HepG2 (cell line): ENCODE data around the gene UPK1A. TPM values are rescaled to one million over a fixed set of nuclear protein-coding genes. Genes with fewer than 3 reads are reported as not detected.

Experiments used
- ATAC-seq: fragments of 200-7000 bp; cut with Tn5 transposase; 3 replicates; pipeline ENCODE4 v1.9.1; 2020; ENCODE audit warnings: mild to moderate bottlenecking, moderate library complexity
- BruUV-seq: library from RNA; stranded (reverse); fragments of 400-500 nt; replicated peaks from 2 replicates; lab custom pipeline; 2021; lab: Mats Ljungman, UMichigan
- CTCF ChIA-PET: fragments of 300-600 bp; formaldehyde crosslinking; extraction: SDS; loops from one replicate; lab custom pipeline; 2021; ENCODE audit warnings: low total read pairs, inconsistent platforms, low intra/inter-chr PET ratio; lab: Yijun Ruan, JAX
- POLR2A ChIA-PET: fragments of 350-600 bp; sonication (Branson Sonifier 250); formaldehyde crosslinking; loops from one replicate; lab custom pipeline; 2020; ENCODE audit warnings: antibody characterized with exemption, inconsistent platforms; lab: Yijun Ruan, JAX
- DNase-seq: peaks from one replicate; pipeline ENCODE4 v3.0.0-alpha.2; 2015; ENCODE audit warnings: low spot score
- FAIRE-seq: peaks from 3 replicates; lab custom pipeline; 2011; peaks lifted over from hg19 to GRCh38; lab: Jason Lieb, UNC
- H2AFZ ChIP-seq: one replicate; pipeline ENCODE4 v1.6.1; 2011; ENCODE audit warnings: low read length, inconsistent platforms
- H3K27ac ChIP-seq: fragments of 300-600 bp; 3 replicates; pipeline ENCODE4 v1.8.0; 2011; ENCODE audit warnings: mixed run types, mild to moderate bottlenecking, mixed read lengths, low read length, inconsistent platforms; ENCODE audit not compliant: insufficient read depth; ENCODE audit errors: extremely low read length
- H3K27me3 ChIP-seq, 2 experiments: fragments of 200-600 bp in 1 of 2; 2 replicates in 1 of 2; 3 replicates in 1 of 2; pipeline versions ENCODE4 v1.6.0 to v1.8.0; 2011; ENCODE audit warnings: low read length in 2 of 2, mild to moderate bottlenecking in 2 of 2, moderate library complexity in 2 of 2, inconsistent platforms in 1 of 2; ENCODE audit not compliant: insufficient read depth in 2 of 2, control insufficient read depth in 1 of 2
- H3K36me3 ChIP-seq, 2 experiments: fragments of 200-600 bp in 1 of 2; replicated peaks in 1 of 2; 2 replicates in 1 of 2; 3 replicates in 1 of 2; pipeline versions ENCODE4 v1.5.1 to v1.8.0; 2011; ENCODE audit warnings: low read length in 2 of 2, inconsistent platforms in 1 of 2; ENCODE audit not compliant: insufficient read depth in 2 of 2, control insufficient read depth in 1 of 2
- H3K4me1 ChIP-seq: 2 replicates; pipeline ENCODE4 v1.5.1; 2012; ENCODE audit warnings: low read length, inconsistent platforms; ENCODE audit not compliant: insufficient read depth
- H3K4me2 ChIP-seq: 2 replicates; pipeline ENCODE4 v1.6.0; 2011; ENCODE audit warnings: low read depth, low read length, inconsistent platforms
- H3K4me3 ChIP-seq, 3 experiments: fragments of 200-600 bp in 1 of 3; sonication (generic), shearing (Covaris generic) in 1 of 3; replicated peaks in 1 of 3; 2 replicates each; pipeline ENCODE4 v1.5.1; 2011 to 2016; ENCODE audit warnings: low read length in 3 of 3, inconsistent platforms in 2 of 3, low read depth in 2 of 3, mild to moderate bottlenecking in 2 of 3, control low read depth in 1 of 3, mixed read lengths in 1 of 3; ENCODE audit not compliant: insufficient read depth in 1 of 3
- H3K79me2 ChIP-seq: one replicate; pipeline ENCODE4 v1.6.1; 2011; ENCODE audit warnings: low read length, inconsistent platforms; ENCODE audit not compliant: insufficient read depth
- H3K9ac ChIP-seq: 2 replicates; pipeline ENCODE4 v1.6.0; 2011; ENCODE audit warnings: mild to moderate bottlenecking, low read depth, low read length, inconsistent platforms; ENCODE audit not compliant: insufficient read depth
- H3K9me3 ChIP-seq: 2 replicates; pipeline ENCODE4 v1.5.1; 2012; ENCODE audit warnings: mild to moderate bottlenecking, low read length
- H4K20me1 ChIP-seq: 2 replicates; pipeline ENCODE4 v1.6.0; 2011; ENCODE audit warnings: inconsistent platforms, mild to moderate bottlenecking, low read length, moderate library complexity; ENCODE audit not compliant: insufficient read depth
- AGO2 ChIP-seq: fragments of 200-400 bp; formaldehyde crosslinking; optimal IDR thresholded peaks from 2 replicates; pipeline ENCODE3; 2017; ENCODE audit warnings: mild to moderate bottlenecking, low read depth, low read length, moderate library complexity
- BRD4 ChIP-seq: sonication (generic); formaldehyde crosslinking; IDR thresholded peaks from 2 replicates; pipeline ENCODE4 v1.4.0; 2020; ENCODE audit warnings: missing genetic modification reagents
- CHCHD3 ChIP-seq: sonication (generic); formaldehyde crosslinking; IDR thresholded peaks from 2 replicates; pipeline ENCODE4 v1.8.0; 2022; ENCODE audit warnings: mild to moderate bottlenecking, missing genetic modification reagents, moderate library complexity
- ETV6 ChIP-seq: sonication (generic); formaldehyde crosslinking; conservative IDR thresholded peaks from 2 replicates; pipeline ENCODE4 v1.4.0; 2020; ENCODE audit warnings: missing genetic modification reagents
- HINFP ChIP-seq: sonication (generic); formaldehyde crosslinking; IDR thresholded peaks from 2 replicates; pipeline ENCODE4 v1.4.0; 2020; ENCODE audit warnings: low read depth, mild to moderate bottlenecking, missing genetic modification reagents
- LBX2 ChIP-seq: sonication (generic); formaldehyde crosslinking; IDR thresholded peaks from 2 replicates; pipeline ENCODE4 v1.5.0; 2020; ENCODE audit warnings: missing genetic modification reagents, mild to moderate bottlenecking, borderline replicate concordance
- MTF1 ChIP-seq: sonication (generic); formaldehyde crosslinking; IDR thresholded peaks from 2 replicates; pipeline ENCODE4 v1.5.0; 2020; ENCODE audit warnings: missing genetic modification reagents
- ONECUT2 ChIP-seq: sonication (generic); formaldehyde crosslinking; IDR thresholded peaks from 2 replicates; pipeline ENCODE4 v1.4.0; 2020; ENCODE audit warnings: missing genetic modification reagents
- PCBP2 ChIP-seq: fragments of 200-400 bp; formaldehyde crosslinking; optimal IDR thresholded peaks from 2 replicates; pipeline ENCODE3; 2018; ENCODE audit warnings: low read length, low read depth; ENCODE audit not compliant: poor library complexity, severe bottlenecking
- RBFOX2 ChIP-seq: fragments of 200-400 bp; formaldehyde crosslinking; IDR thresholded peaks from 2 replicates; pipeline ENCODE4 v1.6.1; 2017; ENCODE audit warnings: low read depth, mild to moderate bottlenecking, low read length
- TAF15 ChIP-seq: fragments of 200-400 bp; formaldehyde crosslinking; IDR thresholded peaks from one replicate; pipeline ENCODE4 v1.6.1; 2018; ENCODE audit warnings: mild to moderate bottlenecking, low read depth, low read length; ENCODE audit not compliant: poor library complexity, severe bottlenecking
- TRIM24 ChIP-seq: sonication (generic); formaldehyde crosslinking; IDR thresholded peaks from 2 replicates; pipeline ENCODE4 v1.8.0; 2022; ENCODE audit warnings: mild to moderate bottlenecking, missing genetic modification reagents
- ZFYVE20 ChIP-seq: sonication (generic); formaldehyde crosslinking; IDR thresholded peaks from 2 replicates; pipeline ENCODE4 v1.8.0; 2023; ENCODE audit warnings: low read depth, mild to moderate bottlenecking, moderate library complexity, missing genetic modification reagents, borderline replicate concordance
- ZNF207 ChIP-seq: fragments of 450-650 bp; IDR thresholded peaks from 2 replicates; pipeline ENCODE4 v1.6.1; 2016; ENCODE audit warnings: antibody characterized with exemption, borderline replicate concordance
- ZNF224 ChIP-seq: sonication (generic); formaldehyde crosslinking; IDR thresholded peaks from 2 replicates; pipeline ENCODE4 v1.5.0; 2020; ENCODE audit warnings: mild to moderate bottlenecking, missing genetic modification reagents
- ZNF331 ChIP-seq: sonication (generic); formaldehyde crosslinking; IDR thresholded peaks from 2 replicates; pipeline ENCODE4 v1.4.0; 2020; ENCODE audit warnings: missing genetic modification reagents
- ZNF512 ChIP-seq: sonication (generic); formaldehyde crosslinking; IDR thresholded peaks from 2 replicates; pipeline ENCODE4 v1.4.0; 2020; ENCODE audit warnings: mild to moderate bottlenecking, missing genetic modification reagents
- ZNF549 ChIP-seq: sonication (generic); formaldehyde crosslinking; IDR thresholded peaks from 2 replicates; pipeline ENCODE4 v1.5.0; 2020; ENCODE audit warnings: missing genetic modification reagents
- WGBS: methylation state at CpG from one replicate; pipeline ENCODE4 v1.1.6; 2017; ENCODE audit warnings: low lambda C conversion rate; 5-methylcytosine and 5-hydroxymethylcytosine counted together
- in situ Hi-C: cut with HindIII; loops from 2 replicates; pipeline ENCODE4 v1.10.0; 2017; ENCODE audit warnings: low pct_unique_long_range_greater_than_20kb; ENCODE audit not compliant: extremely low pct_ligation_motif_present
- intact Hi-C: fragments of 100-400 bp; cut with micrococcal nuclease; formaldehyde crosslinking; loops from one replicate; pipeline ENCODE4 v1.10.0; 2022; ENCODE audit not compliant: unreplicated experiment
- polyA plus RNA-seq, 8 experiments: library from polyadenylated mRNA; depleted of rRNA in 3 of 8; stranded (reverse) in 7 of 8; unstranded in 1 of 8; fragments of >200 nt; fragmentation: Illumina TruSeq in 4 of 8; extraction: Trizol in 4 of 8; gene quantifications; 2 replicates each; pipeline versions ENCODE4 v1.2.1 to v1.2.3, GENCODE V29; 2011 to 2016; ENCODE audit warnings: low read depth in 4 of 8, missing spikeins in 1 of 8, mixed read lengths in 1 of 8; ENCODE audit not compliant: insufficient read depth in 1 of 8
- total RNA-seq, 5 experiments: library from RNA; depleted of rRNA; stranded (reverse); fragments of >200 nt; fragmentation: Illumina TruSeq; extraction: Trizol; gene quantifications; 2 replicates each; pipeline ENCODE4 v1.2.3, GENCODE V29; 2016; ENCODE audit warnings: low read depth in 1 of 5

The UPK1A gene
- total and polyA plus RNA-seq, 2 of the 13 experiments (the other 11 are each of a cell fraction or from before 2014, with no cell fraction given): 2.9 TPM; not detected in 1

- Histone ChIP-seq H3K4me1 (peaks cover 10% of the 10 kb centered on the region), H2AFZ (no peak overlapping the region), H3K4me2 (no peak overlapping the region), H3K9me3 (no peaks in the 10 kb centered on the region), H3K79me2 (peaks cover 21% of the 10 kb centered on the region), H3K27me3 (no peaks in the 10 kb centered on the region), H3K4me3 (no peak overlapping the region), H3K27ac (no peak overlapping the region), H3K9ac (no peak overlapping the region), H4K20me1 (peaks cover 8% of the 10 kb centered on the region), H3K36me3 (peaks cover 43 to 67% of the 10 kb centered on the region in 2 experiments)
- DNase-seq (no peak), ATAC-seq (no peak), FAIRE-seq (no peak)
- over 99% methylated on average over 14 of the region's 14 CpGs for WGBS
- POLR2A ChIA-PET: interaction anchor here (4.6 kb wide), 1 partner anchor 17 kb away, joined by 69 read pairs; no protein-coding TSS in a partner anchor
- BruUV-seq: no TSS peak
- intact Hi-C loops: no loop called here
- CTCF ChIA-PET: no interaction called here
- TF ChIP-seq ZNF512 (CRISPR knock-in tag) (no peak), ZNF549 (CRISPR knock-in tag) (no peak), AGO2 (peak; percentile 47), MTF1 (CRISPR knock-in tag) (no peak), ZNF224 (CRISPR knock-in tag) (no peak), PCBP2 (no peak), CHCHD3 (CRISPR knock-in tag) (no peak), ONECUT2 (CRISPR knock-in tag) (no peak), ZNF331 (CRISPR knock-in tag) (no peak), ETV6 (no peak), HINFP (CRISPR knock-in tag) (no peak), RBFOX2 (peak; percentile 41), TAF15 (no peak), ZNF207 (no peak), TRIM24 (CRISPR knock-in tag) (no peak), LBX2 (CRISPR knock-in tag) (no peak), BRD4 (CRISPR knock-in tag) (no peak), ZFYVE20 (no peak)
- in situ Hi-C loops: no loop called here
Observed at GRCh38 chr19:35722461-35722860, 56.1 kb downstream of the UPK1A start.
